SK-N-SH (cell line): ENCODE results near the gene NREP.

Experiments used
- RAD21 ChIP-seq: IDR thresholded peaks from 2 replicates; pipeline ENCODE4 v1.6.1; 2012; ENCODE audit warnings: mild to moderate bottlenecking, low read length
- TF ChIP-seq, protein P1 (sequence below): fragments of 200-600 bp; sonication (generic); IDR thresholded peaks from 2 replicates; pipeline ENCODE4 v1.6.1; 2017; ENCODE audit warnings: antibody characterized with exemption, mild to moderate bottlenecking, moderate library complexity
- TF ChIP-seq, protein P2 (sequence below): IDR thresholded peaks from 2 replicates; pipeline ENCODE4 v1.4.0; 2012; ENCODE audit warnings: low read depth, borderline replicate concordance

DNA sequence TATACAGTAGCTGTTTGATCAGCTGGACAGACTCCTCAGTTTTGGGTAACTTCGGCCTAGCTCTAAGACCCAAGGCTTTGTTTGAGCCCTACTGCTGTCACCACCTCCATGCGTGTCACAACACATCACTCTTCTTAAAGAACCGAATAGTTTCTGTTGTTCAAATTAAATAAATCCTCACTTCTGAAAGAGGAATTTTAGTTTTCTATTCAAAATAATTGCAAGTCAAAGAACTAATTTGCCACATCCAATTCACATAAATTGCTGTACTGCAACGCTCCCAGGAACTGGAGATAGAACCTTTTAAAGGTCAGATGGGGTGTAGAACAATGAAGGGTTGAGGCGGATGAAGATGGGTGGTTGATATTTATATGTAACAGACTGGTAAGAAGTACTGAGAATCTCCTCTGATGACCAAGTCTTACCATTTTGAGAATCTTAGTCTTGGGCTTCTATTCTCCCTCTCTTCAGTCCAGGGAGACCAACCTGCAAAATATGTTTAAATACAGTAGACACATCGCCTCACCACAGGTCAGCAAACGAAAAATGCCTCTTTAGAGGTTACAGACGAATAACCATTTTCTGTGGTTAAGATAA lies 1.6 kb downstream of the NREP start:
- TF ChIP-seq RAD21: no peak
- TF ChIP-seq, protein P1, sequence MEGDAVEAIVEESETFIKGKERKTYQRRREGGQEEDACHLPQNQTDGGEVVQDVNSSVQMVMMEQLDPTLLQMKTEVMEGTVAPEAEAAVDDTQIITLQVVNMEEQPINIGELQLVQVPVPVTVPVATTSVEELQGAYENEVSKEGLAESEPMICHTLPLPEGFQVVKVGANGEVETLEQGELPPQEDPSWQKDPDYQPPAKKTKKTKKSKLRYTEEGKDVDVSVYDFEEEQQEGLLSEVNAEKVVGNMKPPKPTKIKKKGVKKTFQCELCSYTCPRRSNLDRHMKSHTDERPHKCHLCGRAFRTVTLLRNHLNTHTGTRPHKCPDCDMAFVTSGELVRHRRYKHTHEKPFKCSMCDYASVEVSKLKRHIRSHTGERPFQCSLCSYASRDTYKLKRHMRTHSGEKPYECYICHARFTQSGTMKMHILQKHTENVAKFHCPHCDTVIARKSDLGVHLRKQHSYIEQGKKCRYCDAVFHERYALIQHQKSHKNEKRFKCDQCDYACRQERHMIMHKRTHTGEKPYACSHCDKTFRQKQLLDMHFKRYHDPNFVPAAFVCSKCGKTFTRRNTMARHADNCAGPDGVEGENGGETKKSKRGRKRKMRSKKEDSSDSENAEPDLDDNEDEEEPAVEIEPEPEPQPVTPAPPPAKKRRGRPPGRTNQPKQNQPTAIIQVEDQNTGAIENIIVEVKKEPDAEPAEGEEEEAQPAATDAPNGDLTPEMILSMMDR: no peak
- TF ChIP-seq, protein P2, sequence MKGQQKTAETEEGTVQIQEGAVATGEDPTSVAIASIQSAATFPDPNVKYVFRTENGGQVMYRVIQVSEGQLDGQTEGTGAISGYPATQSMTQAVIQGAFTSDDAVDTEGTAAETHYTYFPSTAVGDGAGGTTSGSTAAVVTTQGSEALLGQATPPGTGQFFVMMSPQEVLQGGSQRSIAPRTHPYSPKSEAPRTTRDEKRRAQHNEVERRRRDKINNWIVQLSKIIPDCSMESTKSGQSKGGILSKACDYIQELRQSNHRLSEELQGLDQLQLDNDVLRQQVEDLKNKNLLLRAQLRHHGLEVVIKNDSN: no peak
